Left ventricle myocardium inferior (tissue), 1 donor: ENCODE measurements around the gene ZBED5. TPM values are rescaled to one million over a fixed set of nuclear protein-coding genes. Genes with fewer than 3 reads are reported as not detected.

Experiments
- DNase-seq: peaks from one replicate; pipeline ENCODE4 v3.0.0-alpha.2; 2020
- H3K27ac ChIP-seq: fragments of 200-600 bp; replicated peaks from 2 replicates; pipeline ENCODE4 v1.8.0; 2021
- H3K27me3 ChIP-seq: fragments of 200-600 bp; 2 replicates; pipeline ENCODE4 v1.8.0; 2021; ENCODE audit warnings: low read depth
- H3K36me3 ChIP-seq: fragments of 200-600 bp; 2 replicates; pipeline ENCODE4 v1.8.0; 2021
- H3K4me1 ChIP-seq: fragments of 200-600 bp; 2 replicates; pipeline ENCODE4 v1.8.0; 2021
- H3K4me3 ChIP-seq: fragments of 200-600 bp; 2 replicates; pipeline ENCODE4 v1.8.0; 2021; ENCODE audit warnings: mild to moderate bottlenecking, moderate library complexity
- H3K9me3 ChIP-seq: fragments of 200-600 bp; replicated peaks from 2 replicates; pipeline ENCODE4 v1.8.0; 2021
- CTCF ChIP-seq: fragments of 200-600 bp; IDR thresholded peaks from 2 replicates; pipeline ENCODE4 v1.8.0; 2021; ENCODE audit warnings: antibody characterized with exemption, mild to moderate bottlenecking, borderline replicate concordance
- intact Hi-C: fragments of 100-400 bp; cut with micrococcal nuclease; formaldehyde crosslinking; loops from one replicate; pipeline ENCODE4 v1.11.0; 2022
- long read RNA-seq: library from polyadenylated mRNA; unstranded; transcript quantifications from one replicate; pipeline ENCODE4 v2.0.0, GENCODE V29; 2021
- total RNA-seq: library from RNA; stranded (reverse); fragmentation: NEBNext Ultra II Directional; extraction: Animal tissue kit (Norgen Biotek cat#: 25700); gene quantifications from one replicate; pipeline ENCODE4 v1.2.1, GENCODE V29; 2021
- donor health status: DM: no; HTN: yes; CAD: no; lungs with severe emphysema.

Gene ZBED5
- 41.6 TPM for total RNA-seq
- long read RNA-seq, transcript ZBED5-201 (3 exons, 2,512 nt): major isoform, 13 of 30 reads
- long read RNA-seq, transcript ZBED5-202 (3 exons, 2,741 nt): minor isoform, 9 of 30 reads
- long read RNA-seq, partial matches to known transcripts: 2 of 30 reads
- long read RNA-seq, other reads (novel, unspliced or antisense): 3 of 30 reads

GRCh38 chr11:10857709-10858438 is at the start of gene ZBED5:
Gene ZBED5, minus strand, starts transcription at chr11:10858053. Its CDS starts 3,108 bp downstream, at chr11:10854945.
- TF ChIP-seq CTCF: no peak
- DNase-seq: peak; percentile 97
- Histone ChIP-seq H3K36me3 (peaks cover 31% of the 10 kb centered on the region), H3K27me3 (no peaks in the 10 kb centered on the region), H3K9me3 (no peaks in the 10 kb centered on the region), H3K27ac (peak within 1 kb of the TSS; percentile 99), H3K4me3 (peak within 1 kb of the TSS; percentile 90), H3K4me1 (peaks cover 74% of the 10 kb centered on the region)
- intact Hi-C loops: no loop called here

- Histone ChIP-seq H3K9me3 (no peaks in the 10 kb centered on the region), H3K27me3 (no peaks in the 10 kb centered on the region), H3K4me1 (peaks cover 22% of the 10 kb centered on the region), H3K27ac (no peak overlapping the region), H3K36me3 (no peaks in the 10 kb centered on the region), H3K4me3 (no peak overlapping the region)
- TF ChIP-seq CTCF: peak; percentile 51
- DNase-seq: no peak
- intact Hi-C loops: loop anchor here (10.0 kb wide), 1 partner anchor 112 kb away; no protein-coding TSS in a partner anchor
Measured at GRCh38 chr11:10906521-10906920, 48.7 kb upstream of the ZBED5 start.

GRCh38 chr11:10902301-10903063 is 44.6 kb upstream of the ZBED5 start:
- Histone ChIP-seq H3K36me3 (no peaks in the 10 kb centered on the region), H3K4me1 (peaks cover 52% of the 10 kb centered on the region), H3K9me3 (no peaks in the 10 kb centered on the region), H3K27ac (no peak overlapping the region), H3K27me3 (no peaks in the 10 kb centered on the region), H3K4me3 (no peak overlapping the region)
- intact Hi-C loops: loop anchor here (10.0 kb wide), 1 partner anchor 108 kb away; no protein-coding TSS in a partner anchor
- no peak for TF ChIP-seq CTCF
- no peak for DNase-seq

- Histone ChIP-seq H3K4me1 (peaks cover 53% of the 10 kb centered on the region), H3K27me3 (no peaks in the 10 kb centered on the region), H3K4me3 (no peak overlapping the region), H3K36me3 (no peaks in the 10 kb centered on the region), H3K27ac (peak overlapping the region; percentile 96), H3K9me3 (no peaks in the 10 kb centered on the region)
- intact Hi-C loops: loop anchor here (10.0 kb wide), 1 partner anchor 106 kb away; no protein-coding TSS in a partner anchor
- TF ChIP-seq CTCF: no peak
- no peak for DNase-seq
Measured at GRCh38 chr11:10900681-10901415, 43.0 kb upstream of the ZBED5 start.
